NCI-H82 (cell line): ENCODE measurements around the gene RTN4RL1.
A peak's percentile ranks its signal among the peaks of the same experiment; 100 is the strongest.

Experiments used
- DNase-seq: peaks from one replicate; lab custom pipeline; 2025; lab: John Stamatoyannopoulos, UW

The RTN4RL1 gene

GRCh38 chr17:1919201-1919600 is 105.9 kb downstream of the RTN4RL1 start:
- peak; percentile 64 for DNase-seq

GRCh38 chr17:1918346-1919162 is 106.6 kb downstream of the RTN4RL1 start:
- DNase-seq = no peak

- DNase-seq = no peak
Observed at GRCh38 chr17:1916963-1917715, 108.0 kb downstream of the RTN4RL1 start.

- peak; percentile 56 for DNase-seq
Observed at GRCh38 chr17:1916316-1916715, 108.8 kb downstream of the RTN4RL1 start.

GRCh38 chr17:1915889-1916288 is 109.2 kb downstream of the RTN4RL1 start:
- no peak for DNase-seq

DNA sequence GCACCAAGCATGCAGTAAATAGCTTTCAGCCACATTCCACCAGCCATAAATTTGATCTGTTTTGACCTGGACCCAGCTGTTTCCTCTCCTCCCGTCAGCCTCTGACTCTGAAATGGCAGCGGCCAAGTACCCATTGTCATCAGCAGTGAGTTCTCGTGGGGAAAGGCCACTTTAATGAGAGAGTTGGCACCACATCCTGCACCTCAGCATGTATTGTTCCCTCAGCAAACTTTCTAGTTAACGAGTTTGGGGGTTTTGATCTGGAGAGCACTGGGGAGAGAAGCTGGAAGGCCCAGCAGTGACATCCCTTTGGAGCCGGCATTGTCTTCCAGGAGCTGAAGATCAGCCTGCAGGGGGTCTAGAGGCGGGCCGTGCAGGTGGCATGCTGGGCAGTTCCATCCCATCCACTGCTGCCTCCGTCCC is 110.5 kb downstream of the RTN4RL1 start:
- no peak for DNase-seq

DNA sequence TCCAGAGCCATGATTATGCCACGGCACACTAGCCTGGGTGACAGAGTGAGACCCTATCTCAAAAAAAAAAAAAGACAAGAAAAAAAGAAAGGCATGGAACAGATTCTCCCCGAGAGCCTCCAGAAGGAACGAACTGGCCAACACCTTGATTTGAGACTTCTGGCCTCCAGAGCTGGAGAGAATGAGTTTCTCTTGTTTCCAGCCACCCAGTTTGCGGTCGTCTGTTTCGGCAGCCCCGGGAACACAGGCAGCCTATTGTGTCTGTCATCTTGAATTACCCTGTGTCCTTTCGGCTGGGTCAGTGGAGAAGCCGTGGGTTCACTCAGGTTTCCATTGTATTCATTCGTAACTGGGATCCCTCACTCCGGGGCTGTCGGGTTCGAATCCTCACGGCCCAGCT is 111.4 kb downstream of the RTN4RL1 start:
- no peak for DNase-seq

GRCh38 chr17:1912146-1912545 is 113.0 kb downstream of the RTN4RL1 start:
- DNase-seq = no peak

DNA sequence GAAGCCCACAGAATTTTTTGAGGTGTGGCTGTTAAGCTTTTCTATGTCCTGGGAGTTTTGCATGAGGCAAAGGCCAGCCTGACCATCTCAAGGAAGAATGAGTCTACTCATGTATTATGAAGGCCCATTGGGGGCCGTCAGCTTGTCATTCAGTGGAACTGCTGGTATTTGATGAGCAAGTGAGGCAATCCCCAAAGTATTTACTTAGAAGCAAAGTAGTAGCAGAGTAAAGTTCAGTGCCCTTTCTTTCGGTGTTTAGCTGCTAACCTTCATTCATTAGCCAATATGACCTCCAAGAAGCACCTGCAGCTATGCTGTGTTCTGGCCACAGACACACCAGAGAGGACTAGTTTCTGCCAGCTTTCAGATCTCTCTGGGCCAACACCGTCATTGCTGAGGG is 115.1 kb downstream of the RTN4RL1 start:
- no peak for DNase-seq

DNA sequence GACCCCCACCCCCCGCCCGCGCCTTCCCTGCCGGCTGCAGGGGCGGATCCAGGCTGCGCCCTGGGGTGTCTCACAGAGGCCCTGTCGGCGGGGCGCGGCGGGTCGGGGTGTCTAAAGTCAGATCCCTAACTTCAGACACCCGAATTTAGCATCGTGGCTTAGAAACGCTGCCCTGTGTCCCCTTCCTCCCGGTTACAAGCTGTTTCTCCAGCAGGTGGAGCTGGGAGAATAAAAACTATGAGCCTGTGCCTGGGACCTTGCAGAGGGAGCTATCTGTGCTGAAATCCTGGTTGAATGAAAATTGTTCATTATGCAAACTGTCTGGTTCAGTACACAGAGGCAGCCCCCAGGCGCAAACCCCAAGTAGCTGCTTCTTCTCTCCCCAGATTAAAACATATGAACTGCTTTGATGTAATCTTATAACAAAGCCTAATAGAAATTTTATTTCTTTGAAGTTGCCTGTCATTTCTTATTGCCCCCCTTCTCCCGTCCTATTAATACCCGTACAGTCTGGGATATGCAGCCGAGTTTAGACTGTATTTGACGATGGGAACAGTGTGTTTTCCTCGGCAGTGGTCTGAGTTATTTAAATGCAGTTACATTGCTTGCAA is 116.3 kb downstream of the RTN4RL1 start:
- peak; percentile 94 for DNase-seq

GRCh38 chr17:1907909-1908698 is 117.0 kb downstream of the RTN4RL1 start:
- peak; percentile 94 for DNase-seq

DNA sequence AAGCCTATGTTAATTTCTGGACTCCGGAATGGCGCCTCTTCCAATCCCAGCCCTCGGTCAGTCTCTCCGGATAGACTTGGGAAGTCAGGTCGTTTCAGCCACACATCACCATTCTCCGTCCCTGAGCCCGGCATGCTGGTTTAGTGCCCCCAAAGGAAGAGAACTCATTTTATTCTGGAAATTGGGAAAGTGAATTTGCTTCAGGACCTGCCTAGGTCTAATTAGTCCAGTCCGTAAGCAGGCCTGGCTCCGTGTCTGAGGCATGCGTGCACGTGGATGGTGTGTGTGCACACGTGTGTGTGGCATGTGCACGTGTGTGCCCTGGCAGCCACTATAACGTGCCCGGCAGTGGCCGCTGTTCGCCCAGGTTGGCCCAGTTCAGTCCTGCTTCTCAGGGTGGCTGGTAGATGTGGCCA is 117.9 kb downstream of the RTN4RL1 start:
- no peak for DNase-seq

GRCh38 chr17:1906662-1907101 is 118.5 kb downstream of the RTN4RL1 start:
- peak; percentile 92 for DNase-seq

GRCh38 chr17:1905190-1905913 is 119.8 kb downstream of the RTN4RL1 start:
- peak; percentile 83 for DNase-seq

- DNase-seq = peak; percentile 43
Observed at GRCh38 chr17:1904273-1905182, 120.6 kb downstream of the RTN4RL1 start.

GRCh38 chr17:1899403-1900000 is 125.6 kb downstream of the RTN4RL1 start:
- DNase-seq = peak; percentile 27

GRCh38 chr17:1898872-1899271 is 126.3 kb downstream of the RTN4RL1 start:
- no peak for DNase-seq

- DNase-seq = no peak
Observed at GRCh38 chr17:1898332-1898731, 126.8 kb downstream of the RTN4RL1 start.

DNA sequence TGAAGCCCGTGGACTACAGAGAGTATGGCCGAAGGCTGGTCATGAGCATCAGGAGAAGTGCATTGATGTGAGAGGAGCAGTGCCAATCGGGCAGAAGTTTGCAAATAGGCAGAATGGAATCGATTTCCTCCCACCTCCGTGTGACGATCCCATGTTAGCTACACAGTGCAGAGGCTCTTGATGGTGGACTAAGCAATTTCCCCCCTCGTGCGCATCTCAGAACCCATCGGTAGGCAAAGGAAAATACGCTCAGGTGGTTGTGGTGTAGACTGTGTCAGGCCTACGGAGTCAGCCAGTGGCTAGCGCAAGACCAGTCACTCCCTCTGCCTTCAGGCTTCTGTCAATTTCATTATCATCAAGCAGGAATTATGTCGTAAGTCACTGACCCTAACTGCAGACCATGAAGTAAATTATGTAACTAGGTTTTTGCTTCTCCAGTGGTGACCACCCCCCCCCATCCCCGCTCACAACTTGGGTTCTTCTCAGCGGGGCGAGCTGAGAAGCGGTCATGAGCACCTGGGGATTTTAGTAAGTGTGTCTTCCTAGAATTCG is 128.0 kb downstream of the RTN4RL1 start:
- no peak for DNase-seq
